ENCODE measurements around the gene MME.

Gene MME

DNA sequence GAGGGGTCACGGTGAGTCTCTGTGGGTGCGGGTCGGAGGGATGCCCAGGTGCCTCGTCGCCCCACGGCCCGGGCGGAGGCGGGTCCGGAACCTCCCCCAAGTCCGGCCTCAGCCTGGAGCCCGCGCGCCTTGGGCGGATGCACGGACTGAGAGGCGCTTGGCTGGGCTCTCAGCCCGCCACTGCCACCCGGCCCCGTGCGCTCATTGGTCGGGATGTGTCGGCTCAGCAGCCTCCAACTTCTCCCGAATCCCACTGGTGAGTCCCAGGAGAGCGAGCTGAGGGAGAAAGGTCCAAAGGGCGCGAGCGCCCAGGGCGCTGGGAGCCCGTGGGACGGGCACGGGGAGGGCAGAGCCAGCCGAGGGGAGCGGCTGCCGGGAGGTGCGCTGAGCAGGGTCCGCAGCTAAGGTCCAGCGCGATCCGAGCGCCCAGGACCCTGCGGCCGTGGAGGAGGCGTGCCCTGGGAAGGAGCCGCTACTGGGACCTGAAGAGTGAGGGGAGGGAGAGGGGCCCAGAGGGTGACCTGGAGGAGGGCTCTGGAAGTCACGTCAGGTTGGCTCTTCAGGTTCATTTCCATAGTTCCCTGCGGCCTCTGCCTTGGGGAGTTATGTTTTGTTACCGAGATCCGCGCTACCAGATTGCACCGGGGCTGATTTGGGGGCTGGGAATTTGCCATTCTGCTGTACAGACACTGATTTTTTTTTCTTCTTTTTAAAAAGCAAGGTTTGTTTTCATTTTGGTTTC lies at the start of gene MME:
Gene MME, plus strand, starts transcription at position 574 of the 742 bp plus-strand sequence. CDS start 3,849 bp downstream, outside the sequence.
- no peak for DNase-seq (ENCODE audit: low read depth in 3 of 3)

GRCh38 chr3:155031186-155031585 lies 48.9 kb upstream of the MME start:
- no peak for DNase-seq (ENCODE audit: low read depth in 3 of 3)

- DNase-seq (ENCODE audit: low read depth in 3 of 3), result no peak
These were observed 47.2 kb upstream of the MME start for GRCh38 chr3:155032918-155033317.

GRCh38 chr3:155034786-155035185 lies 45.3 kb upstream of the MME start:
- DNase-seq (ENCODE audit: low read depth in 3 of 3), result no peak

DNA sequence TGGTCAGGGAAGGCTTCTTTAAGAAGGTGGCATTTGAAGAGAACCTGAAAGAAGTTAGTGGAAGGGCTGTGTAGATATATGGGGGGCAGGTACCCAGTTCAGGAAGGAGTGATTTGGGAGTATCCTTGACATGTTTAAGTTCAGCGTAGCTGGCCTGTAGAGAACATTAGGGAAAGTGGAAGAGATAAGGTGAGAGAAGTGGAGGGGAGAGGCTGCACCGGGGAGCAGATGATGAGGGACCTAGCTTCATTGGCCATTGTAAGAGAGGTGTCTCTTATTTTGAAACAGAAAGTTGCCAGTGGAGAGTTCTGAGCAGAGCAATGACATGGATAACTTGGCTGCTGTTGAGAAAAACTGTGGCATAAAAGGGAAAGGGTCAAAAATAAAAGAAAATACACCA lies 44.6 kb upstream of the MME start:
- no peak for DNase-seq (ENCODE audit: low read depth in 3 of 3)

- DNase-seq (ENCODE audit: low read depth in 3 of 3), result no peak
These were observed 42.5 kb upstream of the MME start for GRCh38 chr3:155037508-155038202.

GRCh38 chr3:155038203-155038554 lies 41.9 kb upstream of the MME start:
- no peak for DNase-seq (ENCODE audit: low read depth in 3 of 3)

DNA sequence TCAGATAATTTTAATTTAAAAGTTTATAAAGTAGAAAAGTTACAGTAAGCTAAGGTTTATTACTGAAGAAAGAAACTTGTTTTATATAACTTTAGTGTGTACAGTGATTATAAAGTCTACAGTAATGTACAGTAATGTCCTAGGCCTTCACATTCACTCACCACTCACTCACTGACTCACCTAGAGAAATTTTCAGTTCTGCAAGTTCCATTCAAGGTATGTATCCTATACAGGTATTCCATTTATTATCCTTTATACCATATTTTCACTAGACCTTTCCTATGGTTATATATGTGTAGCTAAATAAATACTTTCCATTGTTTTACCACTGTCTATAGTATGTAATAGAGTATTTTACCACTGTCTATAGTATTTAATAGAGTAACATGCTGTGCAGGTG lies 33.2 kb upstream of the MME start:
- DNase-seq (ENCODE audit: low read depth in 3 of 3), result no peak

DNA sequence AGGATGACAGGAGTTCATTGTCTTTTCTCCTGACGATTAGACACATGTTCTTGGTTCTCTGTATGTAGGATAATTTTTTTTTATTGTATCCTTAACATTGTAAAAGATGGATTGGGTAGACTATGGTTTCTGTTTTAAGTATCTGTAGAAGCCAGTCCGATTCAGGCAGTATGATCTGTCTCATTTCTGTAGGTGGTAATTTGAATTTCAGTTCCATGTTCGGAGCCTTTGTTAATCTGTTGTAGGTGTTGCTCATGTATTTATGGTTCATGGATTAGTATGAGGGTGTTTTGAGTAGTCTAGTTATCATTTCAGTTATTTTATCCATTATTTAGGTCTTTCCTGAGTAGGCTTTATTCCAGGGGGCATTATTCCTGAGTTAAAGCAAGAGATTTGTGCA lies 32.4 kb upstream of the MME start:
- no peak for DNase-seq (ENCODE audit: low read depth in 3 of 3)

- no peak for DNase-seq (ENCODE audit: low read depth in 3 of 3)
These were observed 30.2 kb upstream of the MME start for GRCh38 chr3:155049959-155050358.

DNA sequence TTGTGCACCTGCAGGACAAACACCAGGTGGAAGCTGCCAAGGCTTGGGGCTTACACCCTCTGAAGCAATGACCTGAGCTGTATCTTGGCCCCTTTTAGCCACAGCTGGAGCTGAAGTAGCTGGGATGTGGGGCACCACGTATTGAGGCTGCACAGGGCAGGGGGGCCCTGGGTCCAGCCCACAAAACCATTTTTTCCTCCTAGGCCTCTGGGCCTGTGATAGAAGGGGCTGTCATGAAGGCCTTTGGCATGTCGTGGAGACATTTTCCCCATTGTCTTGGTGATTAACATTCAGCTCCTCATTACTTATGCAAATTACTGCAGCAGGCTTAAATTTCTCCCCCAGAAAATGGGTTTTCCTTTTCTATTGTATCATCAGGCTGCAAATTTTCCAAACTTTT lies 27.6 kb upstream of the MME start:
- no peak for DNase-seq (ENCODE audit: low read depth in 3 of 3)

DNA sequence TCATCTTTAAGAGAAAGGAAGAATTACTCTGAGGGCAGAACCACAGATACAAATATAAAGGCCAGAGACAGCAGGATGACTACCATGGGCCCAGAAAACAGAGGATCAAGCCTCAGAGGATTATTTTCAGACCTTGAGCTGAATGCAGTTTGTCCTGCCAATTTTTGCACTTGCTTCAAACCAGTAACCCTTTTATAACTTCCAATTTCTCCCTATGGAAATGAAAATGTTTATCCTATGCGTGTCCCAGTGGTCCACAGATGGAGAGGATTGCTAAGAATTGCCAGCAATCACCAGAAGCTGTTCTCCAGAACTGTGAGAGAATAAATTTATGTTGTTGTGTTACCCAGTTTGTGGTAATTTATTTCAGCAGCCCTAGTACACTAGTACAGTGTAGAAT lies 26.4 kb upstream of the MME start:
- DNase-seq (ENCODE audit: low read depth in 3 of 3), result no peak

DNA sequence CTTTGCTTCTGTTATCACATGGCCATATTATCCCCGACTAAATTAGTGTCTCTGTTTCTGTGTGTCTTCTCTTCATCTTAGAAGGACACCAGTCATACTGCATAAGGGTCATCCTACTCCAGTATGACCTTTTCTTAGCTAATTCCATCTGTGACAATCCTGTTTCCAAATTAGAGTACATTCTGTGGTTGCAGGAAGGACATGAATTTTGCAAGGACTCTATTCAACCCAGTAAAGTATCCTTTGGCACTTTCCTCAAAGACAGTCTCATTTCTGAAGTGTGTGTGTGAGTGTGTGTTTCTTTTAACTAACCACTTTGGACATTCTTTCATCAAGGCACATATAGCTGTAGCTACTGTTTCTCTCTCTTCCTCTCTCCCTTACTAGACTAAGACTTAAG lies 15.2 kb upstream of the MME start:
- no peak for DNase-seq (ENCODE audit: low read depth in 3 of 3)

GRCh38 chr3:155065537-155065936 lies 14.6 kb upstream of the MME start:
- DNase-seq (ENCODE audit: low read depth in 3 of 3), result no peak

DNA sequence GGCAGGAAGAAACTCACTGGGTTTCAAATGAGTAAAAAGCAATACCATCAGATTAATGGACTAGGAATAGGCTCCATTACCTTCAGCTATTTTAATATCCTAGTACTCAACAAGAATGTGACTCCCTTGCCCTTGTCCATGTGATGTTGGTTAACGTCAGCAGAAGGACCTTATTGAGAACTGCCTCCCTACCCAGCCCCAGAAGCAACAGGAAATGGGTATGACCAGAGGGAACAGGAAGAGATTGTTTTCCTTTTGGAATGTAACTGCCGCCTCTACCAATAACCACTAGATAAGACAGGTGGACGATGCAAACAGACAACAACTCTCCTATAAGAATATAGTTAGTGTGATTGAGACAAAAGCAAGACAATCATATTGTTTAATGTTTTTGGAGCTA lies 10.4 kb upstream of the MME start:
- no peak for DNase-seq (ENCODE audit: low read depth in 3 of 3)

- DNase-seq (ENCODE audit: low read depth in 3 of 3), result no peak
These were observed 9.8 kb upstream of the MME start for GRCh38 chr3:155070316-155070715.

GRCh38 chr3:155070932-155071387 lies 9.2 kb upstream of the MME start:
- no peak for DNase-seq (ENCODE audit: low read depth in 3 of 3)

DNA sequence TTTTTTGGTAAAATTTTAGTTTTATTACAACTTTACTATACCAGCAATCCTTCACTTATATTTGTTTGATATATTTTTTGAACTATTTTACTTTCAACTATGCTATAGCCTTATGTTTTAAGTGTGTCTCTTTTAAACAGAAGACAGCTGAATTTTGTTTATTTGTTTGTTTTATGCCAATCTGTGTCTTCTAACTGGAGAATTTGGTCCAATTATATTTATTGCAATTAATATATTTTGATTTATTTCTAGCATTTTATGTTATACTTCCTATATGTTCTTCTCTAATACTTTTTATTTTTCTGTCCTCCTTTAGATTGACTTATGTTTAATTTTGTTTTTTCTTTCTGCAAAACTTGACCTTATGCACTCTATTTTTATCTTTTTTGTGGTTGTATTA lies 4.9 kb upstream of the MME start:
- DNase-seq (ENCODE audit: low read depth in 3 of 3), result no peak

DNA sequence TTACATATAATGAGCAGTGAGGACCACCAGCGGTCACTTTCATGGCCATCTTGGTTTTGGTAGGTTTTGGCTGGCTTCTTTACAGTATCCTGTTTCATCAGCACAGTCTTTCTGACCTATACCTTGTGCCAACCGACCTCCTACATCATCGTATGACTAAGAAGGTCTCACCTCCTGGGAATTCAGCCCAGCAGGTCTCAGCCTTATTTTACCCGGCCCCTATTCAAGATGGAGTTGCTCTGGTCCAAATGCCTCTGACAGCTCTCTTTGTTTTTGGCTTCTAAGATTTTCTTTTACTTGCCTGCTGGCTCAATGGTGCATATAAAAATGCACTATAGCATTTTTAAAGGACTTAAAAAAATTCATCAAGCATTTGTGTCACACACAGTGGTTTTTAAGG lies 3.2 kb upstream of the MME start:
- no peak for DNase-seq (ENCODE audit: low read depth in 3 of 3)

DNA sequence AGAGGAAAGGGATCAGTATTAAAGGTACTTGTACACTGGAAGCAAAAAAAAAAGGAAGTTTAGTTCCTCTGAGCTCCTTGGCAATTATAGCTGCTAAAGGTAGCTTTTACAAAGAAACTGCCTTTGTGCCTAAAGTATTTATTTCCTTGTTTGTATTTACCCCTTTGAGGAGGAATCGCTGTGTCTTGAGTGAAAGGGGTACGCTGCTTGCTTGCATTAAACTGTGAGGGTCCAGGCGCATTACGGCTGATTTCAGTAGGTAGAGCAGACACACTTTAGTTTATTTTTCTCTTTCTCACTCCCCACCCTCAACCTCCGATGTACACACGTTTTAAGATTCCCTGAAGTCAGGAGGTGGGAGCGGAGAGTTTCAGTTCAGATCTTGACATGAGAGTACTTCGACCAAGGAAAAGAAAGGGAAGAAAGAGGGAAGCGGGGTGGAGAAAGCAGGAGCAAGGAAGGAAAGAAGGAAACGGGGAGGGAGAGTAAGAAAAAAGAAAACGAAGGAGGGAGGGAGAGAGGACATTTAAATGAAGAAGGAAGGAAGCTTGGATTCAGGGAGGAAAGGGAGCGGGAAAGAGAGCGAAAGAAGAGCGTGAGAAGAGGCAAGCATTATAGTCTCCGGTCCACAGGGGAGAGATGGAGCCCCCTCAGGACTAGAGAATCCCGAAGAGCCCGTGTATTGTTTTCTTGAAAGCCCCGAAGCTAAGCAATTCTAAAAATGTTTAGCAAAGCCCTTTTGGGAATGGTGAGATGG lies 1.2 kb upstream of the MME start:
- DNase-seq (ENCODE audit: low read depth in 3 of 3), result no peak

DNA sequence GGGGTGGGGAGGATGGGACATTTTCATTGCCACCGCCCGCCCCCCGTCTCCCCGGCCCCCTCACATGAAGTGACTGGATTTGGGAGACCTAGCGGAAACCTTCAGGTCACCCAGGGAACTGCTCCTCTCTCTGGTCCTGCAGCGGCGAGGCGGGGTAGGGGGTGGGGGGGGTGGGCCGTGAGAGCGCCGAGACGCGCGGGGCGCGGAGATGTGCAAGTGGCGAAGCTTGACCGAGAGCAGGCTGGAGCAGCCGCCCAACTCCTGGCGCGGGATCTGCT lies 712 bp upstream of the MME start:
- DNase-seq (ENCODE audit: low read depth in 3 of 3), result no peak

DNA sequence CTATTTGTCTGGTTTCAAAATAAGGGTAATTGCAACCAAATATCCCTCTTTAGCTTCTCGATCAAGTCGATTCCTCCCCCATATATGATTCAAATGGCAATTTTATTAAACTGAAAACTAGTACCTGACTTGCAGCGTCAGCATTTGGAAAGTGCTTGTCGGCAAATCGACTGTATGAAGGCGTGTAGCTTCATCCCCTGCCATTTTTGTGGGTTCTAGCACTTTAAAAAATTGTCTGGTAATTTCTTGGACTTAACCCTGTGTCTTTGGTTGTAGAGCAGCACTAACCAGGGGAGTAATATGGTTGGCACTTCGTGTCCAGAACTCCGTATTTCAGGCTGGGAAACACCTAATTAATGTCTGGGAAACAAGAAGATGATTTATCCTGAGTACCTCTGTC lies 573 bp downstream of the MME start:
- no peak for DNase-seq (ENCODE audit: low read depth in 3 of 3)

GRCh38 chr3:155083313-155083905 lies 3.3 kb downstream of the MME start:
- DNase-seq (ENCODE audit: low read depth in 3 of 3), result no peak
